Mesendoderm (in vitro differentiated cells): ENCODE data around the gene ESRP2.

Experiments used
- DNase-seq: peaks from one replicate; pipeline ENCODE4 v3.0.0; 2013
- H2AK5ac ChIP-seq: 2 replicates; pipeline ENCODE4 v1.6.1; 2013; ENCODE audit warnings: low read length, inconsistent platforms
- H2BK120ac ChIP-seq: 2 replicates; pipeline ENCODE4 v1.6.1; 2013; ENCODE audit warnings: low read depth, mild to moderate bottlenecking, low read length, moderate library complexity, mixed read lengths
- H2BK15ac ChIP-seq: replicated peaks from 2 replicates; pipeline ENCODE4 v1.6.1; 2013; ENCODE audit warnings: low read depth, mild to moderate bottlenecking, moderate library complexity
- H2BK5ac ChIP-seq: 2 replicates; pipeline ENCODE4 v1.6.1; 2013; ENCODE audit warnings: low read length, inconsistent platforms
- H3K18ac ChIP-seq: 2 replicates; pipeline ENCODE4 v1.6.1; 2013; ENCODE audit warnings: mild to moderate bottlenecking, low read length, mixed read lengths
- H3K23ac ChIP-seq: one replicate; pipeline ENCODE4 v1.6.1; 2013; ENCODE audit warnings: low read length
- H3K27ac ChIP-seq: 2 replicates; pipeline ENCODE4 v1.5.1; 2013; ENCODE audit warnings: low read depth, mild to moderate bottlenecking, inconsistent platforms, low read length, moderate library complexity
- H3K27me3 ChIP-seq: 2 replicates; pipeline ENCODE4 v1.6.1; 2013; ENCODE audit warnings: low read length, control low read depth, mild to moderate bottlenecking, inconsistent platforms; ENCODE audit not compliant: insufficient read depth, poor library complexity
- H3K36me3 ChIP-seq: 2 replicates; pipeline ENCODE4 v1.6.1; 2013; ENCODE audit warnings: low read length, inconsistent platforms; ENCODE audit not compliant: control insufficient read depth, insufficient read depth
- H3K4ac ChIP-seq: one replicate; pipeline ENCODE4 v1.6.1; 2013; ENCODE audit warnings: low read depth, mild to moderate bottlenecking, low read length, moderate library complexity
- H3K4me1 ChIP-seq: 2 replicates; pipeline ENCODE4 v1.6.1; 2013; ENCODE audit warnings: low read depth, low read length, inconsistent platforms; ENCODE audit not compliant: control insufficient read depth
- H3K4me2 ChIP-seq: 2 replicates; pipeline ENCODE4 v1.6.1; 2013; ENCODE audit warnings: low read length
- H3K4me3 ChIP-seq: 2 replicates; pipeline ENCODE4 v1.5.1; 2013; ENCODE audit warnings: mild to moderate bottlenecking, low read length
- H3K56ac ChIP-seq: one replicate; pipeline ENCODE4 v1.6.1; 2013; ENCODE audit warnings: low read length
- H3K79me1 ChIP-seq: 2 replicates; pipeline ENCODE4 v1.6.1; 2013; ENCODE audit warnings: low read length, inconsistent platforms
- H3K79me2 ChIP-seq: 2 replicates; pipeline ENCODE4 v1.6.1; 2013; ENCODE audit warnings: mild to moderate bottlenecking, low read length; ENCODE audit not compliant: control insufficient read depth, insufficient read depth
- H3K9ac ChIP-seq: 2 replicates; pipeline ENCODE4 v1.6.1; 2013; ENCODE audit warnings: low read length, inconsistent platforms
- H4K5ac ChIP-seq: one replicate; pipeline ENCODE4 v1.6.1; 2013; ENCODE audit warnings: low read length
- H4K8ac ChIP-seq: one replicate; pipeline ENCODE4 v1.6.1; 2013; ENCODE audit warnings: low read depth, mild to moderate bottlenecking, control low read depth, low read length, moderate library complexity
- WGBS: extraction: QIAGEN DNeasy Blood & Tissue Kit; methylation state at CpG from one replicate; pipeline ENCODE4 v1.1.7; 2013; ENCODE audit warnings: low lambda C conversion rate, missing lambda C conversion rate; ENCODE audit not compliant: insufficient coverage; ENCODE audit errors: extremely low coverage; 5-methylcytosine and 5-hydroxymethylcytosine counted together

Gene ESRP2

GRCh38 chr16:68246666-68247065, 10.7 kb upstream of the ESRP2 start:
- DNase-seq = no peak
- H3K4me2 ChIP-seq = no peak overlapping the region
- no peaks in the 10 kb centered on the region for H3K27me3 ChIP-seq
- no peak overlapping the region for H3K4me3 ChIP-seq
- H3K23ac ChIP-seq = no peak overlapping the region
- H3K27ac ChIP-seq = no peak overlapping the region
- H2BK15ac ChIP-seq = no peak overlapping the region
- H2BK5ac ChIP-seq = no peak overlapping the region
- no peak overlapping the region for H4K8ac ChIP-seq
- no peak overlapping the region for H2BK120ac ChIP-seq
- H3K18ac ChIP-seq = no peak overlapping the region
- peaks cover 4% of the 10 kb centered on the region for H3K4me1 ChIP-seq
- H3K56ac ChIP-seq = no peak overlapping the region
- no peak overlapping the region for H3K9ac ChIP-seq
- no peaks in the 10 kb centered on the region for H3K79me2 ChIP-seq
- no CpG with 5 or more reads among the region's 5 CpGs for WGBS
- no peaks in the 10 kb centered on the region for H3K36me3 ChIP-seq
- H2AK5ac ChIP-seq = no peak overlapping the region
- H3K4ac ChIP-seq = no peak overlapping the region
- no peak overlapping the region for H4K5ac ChIP-seq
- H3K79me1 ChIP-seq = no peaks in the 10 kb centered on the region

- Histone ChIP-seq H3K9ac (no peak overlapping the region), H3K4me3 (no peak overlapping the region), H3K4ac (no peak overlapping the region), H4K8ac (no peak overlapping the region), H3K79me1 (no peaks in the 10 kb centered on the region), H3K27ac (no peak overlapping the region), H3K4me1 (peaks cover 4% of the 10 kb centered on the region), H3K18ac (no peak overlapping the region), H4K5ac (no peak overlapping the region), H3K27me3 (no peaks in the 10 kb centered on the region), H2AK5ac (no peak overlapping the region), H3K4me2 (no peak overlapping the region), H2BK5ac (no peak overlapping the region), H3K79me2 (no peaks in the 10 kb centered on the region), H3K23ac (no peak overlapping the region), H3K36me3 (no peaks in the 10 kb centered on the region), H2BK120ac (no peak overlapping the region), H3K56ac (no peak overlapping the region), H2BK15ac (no peak overlapping the region)
- no CpG with 5 or more reads among the region's 7 CpGs for WGBS
- DNase-seq = no peak
Measured at GRCh38 chr16:68246121-68246520, 10.2 kb upstream of the ESRP2 start.

DNA sequence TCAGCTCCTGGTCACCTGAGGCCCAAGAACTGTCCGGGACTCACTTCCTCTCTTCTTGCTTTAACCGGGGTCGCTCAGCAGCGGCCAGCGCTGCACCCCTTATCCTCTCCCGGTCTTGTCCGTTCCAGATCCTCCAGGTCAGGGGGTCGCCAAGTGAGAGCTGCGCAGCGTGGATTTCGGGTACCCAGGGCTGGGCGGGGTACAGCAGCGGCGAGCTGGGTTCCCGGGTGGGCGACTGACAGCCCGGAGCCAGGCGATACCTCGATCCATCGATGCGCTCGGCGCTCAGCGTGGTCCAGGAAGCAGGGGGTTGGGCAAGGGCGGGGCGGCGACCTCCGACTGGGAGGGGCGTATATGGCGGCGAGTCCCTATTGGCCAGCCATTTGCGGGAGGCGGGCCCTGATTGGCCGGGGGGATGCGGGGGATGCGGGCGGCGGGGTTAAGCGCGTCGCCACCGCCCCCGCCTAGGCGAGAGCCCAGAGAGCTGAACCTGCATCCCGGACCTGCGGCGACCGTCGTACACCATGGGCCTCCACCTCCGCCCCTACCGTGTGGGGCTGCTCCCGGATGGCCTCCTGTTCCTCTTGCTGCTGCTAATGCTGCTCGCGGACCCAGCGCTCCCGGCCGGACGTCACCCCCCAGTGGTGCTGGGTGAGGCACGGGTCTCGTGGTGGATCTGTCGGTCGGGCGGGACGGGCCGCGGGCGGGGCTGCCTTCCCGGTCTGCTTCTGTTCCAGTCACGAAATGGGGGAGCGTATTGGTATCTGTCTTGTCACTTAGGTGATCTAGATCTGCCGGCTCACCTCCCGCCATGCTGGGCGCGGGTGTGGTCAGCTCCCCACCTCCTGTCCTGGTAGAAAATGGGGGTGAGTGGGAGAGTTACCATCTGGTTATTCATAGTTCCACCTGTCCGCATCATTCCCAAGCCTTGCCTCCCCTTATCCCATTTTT, 9.3 kb upstream of the ESRP2 start, which contains the start of gene PLA2G15:
Gene PLA2G15 (plus strand): TSS at position 471 of the 951 bp plus-strand sequence. CDS start 54 bp downstream, at position 525.
- Histone ChIP-seq H3K27me3 (no peaks in the 10 kb centered on the region), H2BK5ac (no peak within 1 kb of the TSS), H2BK15ac (no peak within 1 kb of the TSS), H4K5ac (no peak within 1 kb of the TSS), H3K79me1 (no peaks in the 10 kb centered on the region), H2AK5ac (no peak within 1 kb of the TSS), H3K18ac (no peak within 1 kb of the TSS), H3K27ac (no peak within 1 kb of the TSS), H3K23ac (no peak within 1 kb of the TSS), H3K36me3 (no peaks in the 10 kb centered on the region), H3K4ac (no peak within 1 kb of the TSS), H4K8ac (no peak within 1 kb of the TSS), H3K79me2 (no peaks in the 10 kb centered on the region), H2BK120ac (no peak within 1 kb of the TSS), H3K4me1 (peaks cover 4% of the 10 kb centered on the region), H3K4me3 (peak within 1 kb of the TSS; percentile 83), H3K4me2 (peak within 1 kb of the TSS; percentile 88), H3K56ac (peak within 1 kb of the TSS; percentile 90), H3K9ac (peak within 1 kb of the TSS; percentile 86)
- no CpG with 5 or more reads among the region's 75 CpGs for WGBS
- DNase-seq = peak; percentile 95

DNA sequence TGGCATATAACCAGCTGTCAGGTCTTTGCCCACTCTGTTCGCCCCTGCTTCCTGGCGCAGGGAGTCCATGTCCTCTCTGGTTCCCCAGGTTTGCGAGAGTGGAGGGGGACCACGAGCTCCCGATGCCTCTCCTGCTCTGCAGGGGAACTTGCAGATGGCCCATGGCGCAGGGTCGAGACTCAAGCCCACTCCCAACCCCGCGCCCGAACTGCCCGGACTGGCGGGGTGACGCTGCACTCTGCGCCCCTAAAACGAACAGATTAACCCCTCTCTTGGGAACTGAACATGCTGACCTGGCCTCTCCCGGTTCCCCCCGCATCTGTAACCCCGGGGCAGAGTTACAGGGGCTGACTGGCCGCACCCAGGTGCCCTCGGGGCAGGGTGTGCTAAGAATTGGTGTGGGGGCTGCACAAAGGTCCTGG, 8.6 kb upstream of the ESRP2 start:
- Histone ChIP-seq H3K18ac (no peak overlapping the region), H2BK15ac (no peak overlapping the region), H3K4me3 (peak overlapping the region; percentile 71), H3K23ac (no peak overlapping the region), H3K79me2 (no peaks in the 10 kb centered on the region), H3K79me1 (no peaks in the 10 kb centered on the region), H3K56ac (peak overlapping the region; percentile 82), H3K27ac (no peak overlapping the region), H3K4me2 (peak overlapping the region; percentile 88), H4K8ac (no peak overlapping the region), H2BK120ac (no peak overlapping the region), H3K9ac (peak overlapping the region; percentile 86), H2BK5ac (no peak overlapping the region), H4K5ac (no peak overlapping the region), H3K36me3 (no peaks in the 10 kb centered on the region), H3K4ac (no peak overlapping the region), H3K4me1 (peaks cover 4% of the 10 kb centered on the region), H2AK5ac (no peak overlapping the region), H3K27me3 (no peaks in the 10 kb centered on the region)
- no CpG with 5 or more reads among the region's 20 CpGs for WGBS
- no peak for DNase-seq

- Histone ChIP-seq H3K27me3 (no peaks in the 10 kb centered on the region), H2BK120ac (no peak overlapping the region), H3K4ac (no peak overlapping the region), H3K27ac (no peak overlapping the region), H2AK5ac (no peak overlapping the region), H3K79me2 (no peaks in the 10 kb centered on the region), H3K4me1 (peaks cover 4% of the 10 kb centered on the region), H3K79me1 (no peaks in the 10 kb centered on the region), H3K9ac (no peak overlapping the region), H2BK15ac (no peak overlapping the region), H3K18ac (no peak overlapping the region), H4K8ac (no peak overlapping the region), H3K36me3 (no peaks in the 10 kb centered on the region), H3K23ac (no peak overlapping the region), H4K5ac (no peak overlapping the region), H3K4me2 (no peak overlapping the region), H2BK5ac (no peak overlapping the region), H3K56ac (no peak overlapping the region), H3K4me3 (no peak overlapping the region)
- no CpG with 5 or more reads among the region's 9 CpGs for whole genome bisulfite sequencing
- no peak for DNase-seq
Measured at GRCh38 chr16:68242926-68243858, 7.3 kb upstream of the ESRP2 start.
